DMS53 treated with DMSO at 0.1 percent for 48 hours (cell line): ENCODE data around the gene SSRP1.

Source experiments
- DNase-seq: peaks from one replicate; lab custom pipeline; 2025; ENCODE audit not compliant: unreplicated experiment; lab: John Stamatoyannopoulos, UW

SSRP1 gene

DNA sequence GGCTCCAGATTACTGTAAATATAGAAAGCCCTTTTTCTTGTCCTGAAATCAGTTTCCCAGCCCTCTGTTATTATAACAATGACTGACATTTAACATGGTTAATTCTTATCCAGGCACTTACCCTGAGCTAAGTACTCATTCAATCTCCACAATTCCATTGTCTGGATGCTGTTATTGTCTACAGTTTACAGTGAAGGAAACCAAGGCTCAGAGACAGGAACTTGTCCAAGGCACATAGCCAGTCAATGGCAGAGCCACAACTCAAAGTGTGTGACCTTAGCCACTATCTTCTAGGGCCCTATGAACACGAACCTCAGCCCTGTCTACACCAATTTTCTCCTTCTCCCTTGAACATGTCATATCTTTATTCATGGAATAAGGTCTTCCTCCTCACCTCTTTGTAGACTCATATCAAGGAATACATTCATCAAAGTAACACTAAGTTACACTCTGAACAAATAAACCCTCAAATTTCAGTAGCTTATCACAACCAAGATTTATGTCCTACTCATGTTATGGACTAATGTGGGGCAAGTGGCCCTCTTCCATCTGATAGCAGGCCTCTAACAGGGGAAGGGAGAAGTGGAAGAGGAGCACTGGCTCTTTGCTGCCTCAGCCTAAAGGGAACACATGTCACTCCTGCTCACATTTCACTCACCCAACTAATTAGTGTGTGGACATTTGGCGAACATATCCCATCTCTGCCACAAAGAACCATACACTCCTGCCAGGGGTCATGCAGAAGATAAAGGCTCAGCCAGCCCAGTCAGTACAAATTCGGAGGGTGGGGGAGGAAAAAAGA lies 59.3 kb downstream of the SSRP1 start:
- no peak for DNase-seq
